Left ventricle myocardium inferior (tissue), 1 donor: Measurements from ENCODE around the gene OPCML. TPM values are rescaled to one million over a fixed set of nuclear protein-coding genes. Genes with fewer than 3 reads are reported as not detected.

Experiments
- DNase-seq: peaks from one replicate; pipeline ENCODE4 v3.0.0-alpha.2; 2020
- H3K27ac ChIP-seq: fragments of 200-600 bp; replicated peaks from 2 replicates; pipeline ENCODE4 v1.8.0; 2021
- H3K27me3 ChIP-seq: fragments of 200-600 bp; 2 replicates; pipeline ENCODE4 v1.8.0; 2021; ENCODE audit warnings: low read depth
- H3K36me3 ChIP-seq: fragments of 200-600 bp; 2 replicates; pipeline ENCODE4 v1.8.0; 2021
- H3K4me1 ChIP-seq: fragments of 200-600 bp; 2 replicates; pipeline ENCODE4 v1.8.0; 2021
- H3K4me3 ChIP-seq: fragments of 200-600 bp; 2 replicates; pipeline ENCODE4 v1.8.0; 2021; ENCODE audit warnings: mild to moderate bottlenecking, moderate library complexity
- H3K9me3 ChIP-seq: fragments of 200-600 bp; replicated peaks from 2 replicates; pipeline ENCODE4 v1.8.0; 2021
- intact Hi-C: fragments of 100-400 bp; cut with micrococcal nuclease; formaldehyde crosslinking; loops from one replicate; pipeline ENCODE4 v1.11.0; 2022
- total RNA-seq: library from RNA; stranded (reverse); fragmentation: NEBNext Ultra II Directional; extraction: Animal tissue kit (Norgen Biotek cat#: 25700); gene quantifications from one replicate; pipeline ENCODE4 v1.2.1, GENCODE V29; 2021
- TF ChIP-seq, protein P1 (sequence below): fragments of 200-600 bp; IDR thresholded peaks from 2 replicates; pipeline ENCODE4 v1.8.0; 2021; ENCODE audit warnings: antibody characterized with exemption, mild to moderate bottlenecking, borderline replicate concordance
- donor health status: DM: no; HTN: yes; CAD: no; lungs with severe emphysema.

OPCML gene
- total RNA-seq, 1 donor from 2014 or later: 0.63 TPM

GRCh38 chr11:133326849-133327248, 205.5 kb downstream of the OPCML start:
- Histone ChIP-seq H3K9me3 (peaks cover 3% of the 10 kb centered on the region), H3K27ac (no peak overlapping the region), H3K4me3 (no peak overlapping the region), H3K4me1 (no peaks in the 10 kb centered on the region), H3K36me3 (no peaks in the 10 kb centered on the region), H3K27me3 (peaks cover 13% of the 10 kb centered on the region)
- TF ChIP-seq, protein P1, sequence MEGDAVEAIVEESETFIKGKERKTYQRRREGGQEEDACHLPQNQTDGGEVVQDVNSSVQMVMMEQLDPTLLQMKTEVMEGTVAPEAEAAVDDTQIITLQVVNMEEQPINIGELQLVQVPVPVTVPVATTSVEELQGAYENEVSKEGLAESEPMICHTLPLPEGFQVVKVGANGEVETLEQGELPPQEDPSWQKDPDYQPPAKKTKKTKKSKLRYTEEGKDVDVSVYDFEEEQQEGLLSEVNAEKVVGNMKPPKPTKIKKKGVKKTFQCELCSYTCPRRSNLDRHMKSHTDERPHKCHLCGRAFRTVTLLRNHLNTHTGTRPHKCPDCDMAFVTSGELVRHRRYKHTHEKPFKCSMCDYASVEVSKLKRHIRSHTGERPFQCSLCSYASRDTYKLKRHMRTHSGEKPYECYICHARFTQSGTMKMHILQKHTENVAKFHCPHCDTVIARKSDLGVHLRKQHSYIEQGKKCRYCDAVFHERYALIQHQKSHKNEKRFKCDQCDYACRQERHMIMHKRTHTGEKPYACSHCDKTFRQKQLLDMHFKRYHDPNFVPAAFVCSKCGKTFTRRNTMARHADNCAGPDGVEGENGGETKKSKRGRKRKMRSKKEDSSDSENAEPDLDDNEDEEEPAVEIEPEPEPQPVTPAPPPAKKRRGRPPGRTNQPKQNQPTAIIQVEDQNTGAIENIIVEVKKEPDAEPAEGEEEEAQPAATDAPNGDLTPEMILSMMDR: no peak
- intact Hi-C loops: no loop called here
- no peak for DNase-seq

DNA sequence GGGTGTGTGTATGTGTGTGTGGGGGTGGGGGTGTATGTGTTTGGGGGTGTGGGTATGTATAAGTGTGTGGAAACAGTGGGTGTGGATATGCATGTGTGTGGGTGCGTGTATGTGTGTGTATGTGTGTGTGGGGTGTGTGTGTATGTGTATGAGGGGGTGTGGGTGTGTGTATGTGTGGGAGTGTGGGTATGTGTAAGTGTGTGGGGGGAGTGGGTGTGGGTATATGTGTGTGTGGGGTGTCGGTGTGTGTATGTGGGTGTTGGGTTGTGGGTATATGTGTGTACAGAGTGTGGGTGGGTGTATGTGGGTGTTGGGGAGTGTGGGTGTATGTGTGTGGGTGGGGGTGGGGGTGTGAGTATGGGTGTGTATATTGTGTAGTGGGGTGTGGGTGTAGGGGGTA, 206.0 kb downstream of the OPCML start:
- intact Hi-C loops: no loop called here
- Histone ChIP-seq H3K36me3 (no peaks in the 10 kb centered on the region), H3K4me1 (no peaks in the 10 kb centered on the region), H3K4me3 (no peak overlapping the region), H3K9me3 (no peaks in the 10 kb centered on the region), H3K27me3 (peaks cover 18% of the 10 kb centered on the region), H3K27ac (no peak overlapping the region)
- TF ChIP-seq, protein P1: no peak
- DNase-seq: no peak

DNA sequence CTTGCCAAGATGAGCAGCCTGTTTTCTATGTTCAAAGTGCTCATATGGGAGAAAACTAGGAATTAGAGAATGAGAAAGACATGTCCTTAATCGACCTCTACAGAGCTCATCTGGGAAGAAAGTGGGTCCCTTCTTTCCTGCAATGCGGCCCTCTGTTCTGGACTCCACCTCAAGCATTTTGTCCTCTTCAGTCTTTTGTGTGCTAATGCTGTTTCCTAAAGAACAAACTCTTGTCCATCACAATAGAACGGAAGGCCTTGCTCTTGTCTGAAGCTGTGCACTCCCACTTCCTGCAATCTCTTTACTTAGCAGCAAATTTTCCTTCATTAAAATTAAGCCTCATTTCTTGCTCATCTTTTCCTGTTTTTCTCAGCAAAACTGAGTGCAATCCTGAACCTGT, 206.6 kb downstream of the OPCML start:
- intact Hi-C loops: no loop called here

DNA sequence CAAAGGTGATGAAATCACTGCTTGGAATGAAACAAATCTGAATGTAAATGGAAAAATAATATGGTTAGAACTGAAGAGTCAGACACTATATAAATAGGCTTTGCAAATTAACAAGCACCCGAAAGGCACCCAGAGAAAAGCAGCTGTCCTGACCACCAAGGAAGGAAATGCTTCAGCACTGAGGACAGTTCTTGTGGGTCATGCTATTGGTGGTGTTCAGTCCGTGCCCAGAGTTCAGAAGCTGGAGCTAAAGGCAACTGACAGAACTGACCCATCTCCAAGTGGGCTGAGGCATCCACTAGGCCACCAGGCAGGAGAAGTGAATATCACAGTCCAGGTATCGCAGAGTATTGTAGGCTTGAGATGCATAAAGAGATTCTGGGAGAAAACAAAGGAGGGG, 208.9 kb downstream of the OPCML start:
- intact Hi-C loops: no loop called here
- TF ChIP-seq, protein P1: no peak

More for the DNA sequence above, 206.6 kb downstream of the OPCML start:
- H3K4me3 ChIP-seq: no peak overlapping the region
- H3K36me3 ChIP-seq: no peaks in the 10 kb centered on the region
- H3K4me1 ChIP-seq: no peaks in the 10 kb centered on the region
- no peaks in the 10 kb centered on the region for H3K9me3 ChIP-seq
- peaks cover 25% of the 10 kb centered on the region for H3K27me3 ChIP-seq
- TF ChIP-seq, protein P1: no peak
- no peak for DNase-seq
- H3K27ac ChIP-seq: no peak overlapping the region

DNA sequence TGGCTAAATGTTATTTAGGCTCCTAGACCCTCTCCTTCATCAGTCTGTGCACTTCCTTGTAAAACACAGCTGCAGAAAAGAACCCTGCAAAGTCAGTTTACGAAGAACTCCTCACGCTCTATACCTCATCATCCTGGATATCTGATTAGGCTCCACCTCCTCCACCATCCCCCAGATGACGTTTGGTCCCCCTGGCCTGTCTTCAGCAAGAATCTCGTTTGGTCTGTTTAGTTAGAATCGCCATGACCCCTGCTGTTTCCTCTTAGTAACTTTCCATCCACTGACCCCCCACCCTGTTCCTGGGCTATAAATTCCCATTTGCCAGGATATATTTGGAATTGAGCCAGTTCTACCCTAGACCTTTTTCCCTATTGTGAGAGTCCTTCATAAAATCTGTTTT, 214.1 kb downstream of the OPCML start:
- no peaks in the 10 kb centered on the region for H3K36me3 ChIP-seq
- no peak for DNase-seq
- TF ChIP-seq, protein P1: no peak
- H3K27me3 ChIP-seq: peaks cover 28% of the 10 kb centered on the region
- H3K4me1 ChIP-seq: no peaks in the 10 kb centered on the region
- intact Hi-C loops: no loop called here
- no peak overlapping the region for H3K27ac ChIP-seq
- H3K4me3 ChIP-seq: no peak overlapping the region
- H3K9me3 ChIP-seq: no peaks in the 10 kb centered on the region

More for the DNA sequence above, 208.9 kb downstream of the OPCML start:
- Histone ChIP-seq H3K9me3 (no peaks in the 10 kb centered on the region), H3K4me1 (no peaks in the 10 kb centered on the region), H3K27ac (no peak overlapping the region), H3K4me3 (no peak overlapping the region), H3K36me3 (no peaks in the 10 kb centered on the region), H3K27me3 (peaks cover 28% of the 10 kb centered on the region)
- no peak for DNase-seq

- DNase-seq: no peak
- TF ChIP-seq, protein P1: no peak
- Histone ChIP-seq H3K4me1 (no peaks in the 10 kb centered on the region), H3K9me3 (peaks cover 16% of the 10 kb centered on the region), H3K4me3 (no peak overlapping the region), H3K27me3 (peaks cover 4% of the 10 kb centered on the region), H3K36me3 (no peaks in the 10 kb centered on the region), H3K27ac (no peak overlapping the region)
- intact Hi-C loops: no loop called here
These were observed 221.1 kb downstream of the OPCML start for GRCh38 chr11:133311230-133311629.
